Measurements from ENCODE around the gene AADACL4. TPM values are rescaled to one million over a fixed set of nuclear protein-coding genes. Genes with fewer than 3 reads are reported as not detected.

AADACL4 gene
- total and polyA plus RNA-seq, 2 experiments from 2014 or later = not detected

DNA sequence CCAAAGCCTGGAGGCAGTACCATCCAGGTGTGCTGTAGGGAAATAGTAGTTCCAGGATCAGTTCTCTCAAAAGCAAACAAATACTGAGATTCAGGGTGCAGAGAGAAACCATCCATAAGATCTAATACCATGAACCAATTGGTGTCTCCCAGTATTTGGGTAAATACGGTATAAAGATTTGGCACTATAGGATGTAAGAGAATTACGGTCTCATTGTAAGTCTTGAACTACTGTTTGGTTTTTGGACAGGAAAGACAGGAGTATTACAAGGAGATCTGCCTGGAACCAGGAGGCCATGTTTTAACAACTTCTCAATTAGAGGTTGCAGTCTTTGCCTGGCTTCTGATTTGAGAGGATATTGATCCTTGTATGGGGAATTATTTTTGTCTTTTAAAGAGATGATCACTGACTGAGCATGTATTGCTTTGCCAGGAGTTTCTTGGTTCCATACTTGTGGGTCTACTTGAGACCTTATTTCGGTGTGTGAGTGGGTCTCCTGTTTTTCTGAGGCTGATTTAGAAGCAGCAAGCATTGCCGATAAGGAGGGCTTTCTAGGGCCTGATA lies 10.2 kb downstream of the AADACL4 start:
- DNase-seq (ENCODE audit: low spot score) (no peak), ATAC-seq (no peak)
- no peaks in the 10 kb centered on the region for H3F3A ChIP-seq (replicated peaks; ENCODE audit: low read depth)
- Mint-ChIP-seq H3K4me3 (no peak overlapping the region), H3K9me3 (peaks cover 11% of the 10 kb centered on the region), H3K4me1 (no peaks in the 10 kb centered on the region), H3K27me3 (ENCODE audit: insufficient read depth, low read depth, poor library complexity) (peaks cover 6% of the 10 kb centered on the region), H3K36me3 (ENCODE audit: low read depth) (peaks cover 7% of the 10 kb centered on the region; the same call in 2 of the 3 replicates), H3K27ac (no peak overlapping the region)
- no peak overlapping the region for H3K4me2 ChIP-seq
- peak overlapping the region; percentile 50; the same call in 1 of the 2 replicates for H2AFZ ChIP-seq
- H3K27ac ChIP-seq (ENCODE audit: low read depth) = no peak overlapping the region
- no peak overlapping the region for H3K4me3 ChIP-seq
- H3K79me2 ChIP-seq (replicated peaks; ENCODE audit: insufficient read depth) = no peaks in the 10 kb centered on the region
- no peak for TF ChIP-seq CREB1 (CRISPR knock-in tag; IDR thresholded peaks at IDR 0.05; ENCODE audit: low read depth)
- no peak for TF ChIP-seq POLR2AphosphoS5 (IDR thresholded peaks at IDR 0.05; ENCODE audit: low read depth)
- TF ChIP-seq ZNF114 (CRISPR knock-in tag; IDR thresholded peaks at IDR 0.05) = no peak
- TF ChIP-seq, protein P1, sequence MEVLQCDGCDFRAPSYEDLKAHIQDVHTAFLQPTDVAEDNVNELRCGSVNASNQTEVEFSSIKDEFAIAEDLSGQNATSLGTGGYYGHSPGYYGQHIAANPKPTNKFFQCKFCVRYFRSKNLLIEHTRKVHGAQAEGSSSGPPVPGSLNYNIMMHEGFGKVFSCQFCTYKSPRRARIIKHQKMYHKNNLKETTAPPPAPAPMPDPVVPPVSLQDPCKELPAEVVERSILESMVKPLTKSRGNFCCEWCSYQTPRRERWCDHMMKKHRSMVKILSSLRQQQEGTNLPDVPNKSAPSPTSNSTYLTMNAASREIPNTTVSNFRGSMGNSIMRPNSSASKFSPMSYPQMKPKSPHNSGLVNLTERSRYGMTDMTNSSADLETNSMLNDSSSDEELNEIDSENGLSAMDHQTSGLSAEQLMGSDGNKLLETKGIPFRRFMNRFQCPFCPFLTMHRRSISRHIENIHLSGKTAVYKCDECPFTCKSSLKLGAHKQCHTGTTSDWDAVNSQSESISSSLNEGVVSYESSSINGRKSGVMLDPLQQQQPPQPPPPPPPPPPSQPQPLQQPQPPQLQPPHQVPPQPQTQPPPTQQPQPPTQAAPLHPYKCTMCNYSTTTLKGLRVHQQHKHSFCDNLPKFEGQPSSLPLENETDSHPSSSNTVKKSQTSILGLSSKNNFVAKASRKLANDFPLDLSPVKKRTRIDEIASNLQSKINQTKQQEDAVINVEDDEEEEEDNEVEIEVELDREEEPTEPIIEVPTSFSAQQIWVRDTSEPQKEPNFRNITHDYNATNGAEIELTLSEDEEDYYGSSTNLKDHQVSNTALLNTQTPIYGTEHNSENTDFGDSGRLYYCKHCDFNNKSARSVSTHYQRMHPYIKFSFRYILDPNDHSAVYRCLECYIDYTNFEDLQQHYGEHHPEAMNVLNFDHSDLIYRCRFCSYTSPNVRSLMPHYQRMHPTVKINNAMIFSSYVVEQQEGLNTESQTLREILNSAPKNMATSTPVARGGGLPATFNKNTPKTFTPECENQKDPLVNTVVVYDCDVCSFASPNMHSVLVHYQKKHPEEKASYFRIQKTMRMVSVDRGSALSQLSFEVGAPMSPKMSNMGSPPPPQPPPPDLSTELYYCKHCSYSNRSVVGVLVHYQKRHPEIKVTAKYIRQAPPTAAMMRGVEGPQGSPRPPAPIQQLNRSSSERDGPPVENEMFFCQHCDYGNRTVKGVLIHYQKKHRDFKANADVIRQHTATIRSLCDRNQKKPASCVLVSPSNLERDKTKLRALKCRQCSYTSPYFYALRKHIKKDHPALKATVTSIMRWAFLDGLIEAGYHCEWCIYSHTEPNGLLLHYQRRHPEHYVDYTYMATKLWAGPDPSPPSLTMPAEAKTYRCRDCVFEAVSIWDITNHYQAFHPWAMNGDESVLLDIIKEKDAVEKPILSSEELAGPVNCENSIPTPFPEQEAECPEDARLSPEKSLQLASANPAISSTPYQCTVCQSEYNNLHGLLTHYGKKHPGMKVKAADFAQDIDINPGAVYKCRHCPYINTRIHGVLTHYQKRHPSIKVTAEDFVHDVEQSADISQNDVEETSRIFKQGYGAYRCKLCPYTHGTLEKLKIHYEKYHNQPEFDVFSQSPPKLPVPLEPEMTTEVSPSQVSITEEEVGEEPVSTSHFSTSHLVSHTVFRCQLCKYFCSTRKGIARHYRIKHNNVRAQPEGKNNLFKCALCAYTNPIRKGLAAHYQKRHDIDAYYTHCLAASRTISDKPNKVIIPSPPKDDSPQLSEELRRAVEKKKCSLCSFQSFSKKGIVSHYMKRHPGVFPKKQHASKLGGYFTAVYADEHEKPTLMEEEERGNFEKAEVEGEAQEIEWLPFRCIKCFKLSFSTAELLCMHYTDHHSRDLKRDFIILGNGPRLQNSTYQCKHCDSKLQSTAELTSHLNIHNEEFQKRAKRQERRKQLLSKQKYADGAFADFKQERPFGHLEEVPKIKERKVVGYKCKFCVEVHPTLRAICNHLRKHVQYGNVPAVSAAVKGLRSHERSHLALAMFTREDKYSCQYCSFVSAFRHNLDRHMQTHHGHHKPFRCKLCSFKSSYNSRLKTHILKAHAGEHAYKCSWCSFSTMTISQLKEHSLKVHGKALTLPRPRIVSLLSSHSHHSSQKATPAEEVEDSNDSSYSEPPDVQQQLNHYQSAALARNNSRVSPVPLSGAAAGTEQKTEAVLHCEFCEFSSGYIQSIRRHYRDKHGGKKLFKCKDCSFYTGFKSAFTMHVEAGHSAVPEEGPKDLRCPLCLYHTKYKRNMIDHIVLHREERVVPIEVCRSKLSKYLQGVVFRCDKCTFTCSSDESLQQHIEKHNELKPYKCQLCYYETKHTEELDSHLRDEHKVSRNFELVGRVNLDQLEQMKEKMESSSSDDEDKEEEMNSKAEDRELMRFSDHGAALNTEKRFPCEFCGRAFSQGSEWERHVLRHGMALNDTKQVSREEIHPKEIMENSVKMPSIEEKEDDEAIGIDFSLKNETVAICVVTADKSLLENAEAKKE (CRISPR knock-in tag; IDR thresholded peaks at IDR 0.05) = no peak
- no peak for TF ChIP-seq STAT1 (IDR thresholded peaks at IDR 0.05; ENCODE audit: unreplicated experiment)
- TF ChIP-seq ZNF331 (CRISPR knock-in tag; IDR thresholded peaks at IDR 0.05; ENCODE audit: low read depth) = no peak
- TF ChIP-seq, protein P2, sequence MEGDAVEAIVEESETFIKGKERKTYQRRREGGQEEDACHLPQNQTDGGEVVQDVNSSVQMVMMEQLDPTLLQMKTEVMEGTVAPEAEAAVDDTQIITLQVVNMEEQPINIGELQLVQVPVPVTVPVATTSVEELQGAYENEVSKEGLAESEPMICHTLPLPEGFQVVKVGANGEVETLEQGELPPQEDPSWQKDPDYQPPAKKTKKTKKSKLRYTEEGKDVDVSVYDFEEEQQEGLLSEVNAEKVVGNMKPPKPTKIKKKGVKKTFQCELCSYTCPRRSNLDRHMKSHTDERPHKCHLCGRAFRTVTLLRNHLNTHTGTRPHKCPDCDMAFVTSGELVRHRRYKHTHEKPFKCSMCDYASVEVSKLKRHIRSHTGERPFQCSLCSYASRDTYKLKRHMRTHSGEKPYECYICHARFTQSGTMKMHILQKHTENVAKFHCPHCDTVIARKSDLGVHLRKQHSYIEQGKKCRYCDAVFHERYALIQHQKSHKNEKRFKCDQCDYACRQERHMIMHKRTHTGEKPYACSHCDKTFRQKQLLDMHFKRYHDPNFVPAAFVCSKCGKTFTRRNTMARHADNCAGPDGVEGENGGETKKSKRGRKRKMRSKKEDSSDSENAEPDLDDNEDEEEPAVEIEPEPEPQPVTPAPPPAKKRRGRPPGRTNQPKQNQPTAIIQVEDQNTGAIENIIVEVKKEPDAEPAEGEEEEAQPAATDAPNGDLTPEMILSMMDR (conservative IDR thresholded peaks at IDR 0.05; ENCODE audit: low read depth in 2 of 2) = no peak
- TF ChIP-seq JUNB (IDR thresholded peaks at IDR 0.05; ENCODE audit: unreplicated experiment) = no peak
- TF ChIP-seq, protein P3, sequence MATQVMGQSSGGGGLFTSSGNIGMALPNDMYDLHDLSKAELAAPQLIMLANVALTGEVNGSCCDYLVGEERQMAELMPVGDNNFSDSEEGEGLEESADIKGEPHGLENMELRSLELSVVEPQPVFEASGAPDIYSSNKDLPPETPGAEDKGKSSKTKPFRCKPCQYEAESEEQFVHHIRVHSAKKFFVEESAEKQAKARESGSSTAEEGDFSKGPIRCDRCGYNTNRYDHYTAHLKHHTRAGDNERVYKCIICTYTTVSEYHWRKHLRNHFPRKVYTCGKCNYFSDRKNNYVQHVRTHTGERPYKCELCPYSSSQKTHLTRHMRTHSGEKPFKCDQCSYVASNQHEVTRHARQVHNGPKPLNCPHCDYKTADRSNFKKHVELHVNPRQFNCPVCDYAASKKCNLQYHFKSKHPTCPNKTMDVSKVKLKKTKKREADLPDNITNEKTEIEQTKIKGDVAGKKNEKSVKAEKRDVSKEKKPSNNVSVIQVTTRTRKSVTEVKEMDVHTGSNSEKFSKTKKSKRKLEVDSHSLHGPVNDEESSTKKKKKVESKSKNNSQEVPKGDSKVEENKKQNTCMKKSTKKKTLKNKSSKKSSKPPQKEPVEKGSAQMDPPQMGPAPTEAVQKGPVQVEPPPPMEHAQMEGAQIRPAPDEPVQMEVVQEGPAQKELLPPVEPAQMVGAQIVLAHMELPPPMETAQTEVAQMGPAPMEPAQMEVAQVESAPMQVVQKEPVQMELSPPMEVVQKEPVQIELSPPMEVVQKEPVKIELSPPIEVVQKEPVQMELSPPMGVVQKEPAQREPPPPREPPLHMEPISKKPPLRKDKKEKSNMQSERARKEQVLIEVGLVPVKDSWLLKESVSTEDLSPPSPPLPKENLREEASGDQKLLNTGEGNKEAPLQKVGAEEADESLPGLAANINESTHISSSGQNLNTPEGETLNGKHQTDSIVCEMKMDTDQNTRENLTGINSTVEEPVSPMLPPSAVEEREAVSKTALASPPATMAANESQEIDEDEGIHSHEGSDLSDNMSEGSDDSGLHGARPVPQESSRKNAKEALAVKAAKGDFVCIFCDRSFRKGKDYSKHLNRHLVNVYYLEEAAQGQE (IDR thresholded peaks at IDR 0.05; ENCODE audit: unreplicated experiment) = no peak
- TF ChIP-seq EZH2 (IDR thresholded peaks at IDR 0.05; ENCODE audit: low read depth, unreplicated experiment) = no peak
- no peak for TF ChIP-seq NANOG (IDR thresholded peaks at IDR 0.05; ENCODE audit: borderline replicate concordance)
- TF ChIP-seq, protein P4, sequence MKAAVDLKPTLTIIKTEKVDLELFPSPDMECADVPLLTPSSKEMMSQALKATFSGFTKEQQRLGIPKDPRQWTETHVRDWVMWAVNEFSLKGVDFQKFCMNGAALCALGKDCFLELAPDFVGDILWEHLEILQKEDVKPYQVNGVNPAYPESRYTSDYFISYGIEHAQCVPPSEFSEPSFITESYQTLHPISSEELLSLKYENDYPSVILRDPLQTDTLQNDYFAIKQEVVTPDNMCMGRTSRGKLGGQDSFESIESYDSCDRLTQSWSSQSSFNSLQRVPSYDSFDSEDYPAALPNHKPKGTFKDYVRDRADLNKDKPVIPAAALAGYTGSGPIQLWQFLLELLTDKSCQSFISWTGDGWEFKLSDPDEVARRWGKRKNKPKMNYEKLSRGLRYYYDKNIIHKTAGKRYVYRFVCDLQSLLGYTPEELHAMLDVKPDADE (IDR thresholded peaks at IDR 0.05) = no peak
- no peaks in the 10 kb centered on the region for H3K27me3 ChIP-seq (ENCODE audit: insufficient read depth)
- no peaks in the 10 kb centered on the region for H4K20me1 ChIP-seq (replicated peaks; ENCODE audit: insufficient read depth)
- H3K9me2 ChIP-seq (ENCODE audit: insufficient read depth) = peaks cover 7% of the 10 kb centered on the region; the same call in 1 of the 2 replicates
- no peaks in the 10 kb centered on the region for H3K4me1 ChIP-seq (ENCODE audit: insufficient read depth)
- H3K36me3 ChIP-seq (ENCODE audit: insufficient read depth) = no peaks in the 10 kb centered on the region

All from GM23338 (cell line).